Cardiac septum (tissue), 1 donor: ENCODE measurements around the gene NEK9. TPM values are rescaled to one million over a fixed set of nuclear protein-coding genes. Genes with fewer than 3 reads are reported as not detected.
"Not testable (repeated sequence)": the region's sequence is repeated elsewhere in the genome, so short reads cannot be mapped to it uniquely, and the experiment has no call there.

Experiments used
- DNase-seq: peaks from one replicate; pipeline ENCODE4 v3.0.0-alpha.2; 2020; ENCODE audit warnings: low spot score
- intact Hi-C: fragments of 100-400 bp; cut with DNase I; formaldehyde crosslinking; loops from one replicate; pipeline ENCODE4 v1.14.0; 2022
- total RNA-seq: library from RNA; stranded (reverse); fragmentation: NEBNext Ultra II Directional; extraction: Animal tissue kit (Norgen Biotek cat#: 25700); gene quantifications from one replicate; pipeline ENCODE4 v1.2.1, GENCODE V29; 2021
- donor health status: DM: no; HTN: no; CAD: no.

The NEK9 gene
- total RNA-seq, 1 donor from 2014 or later = 115 TPM

DNA sequence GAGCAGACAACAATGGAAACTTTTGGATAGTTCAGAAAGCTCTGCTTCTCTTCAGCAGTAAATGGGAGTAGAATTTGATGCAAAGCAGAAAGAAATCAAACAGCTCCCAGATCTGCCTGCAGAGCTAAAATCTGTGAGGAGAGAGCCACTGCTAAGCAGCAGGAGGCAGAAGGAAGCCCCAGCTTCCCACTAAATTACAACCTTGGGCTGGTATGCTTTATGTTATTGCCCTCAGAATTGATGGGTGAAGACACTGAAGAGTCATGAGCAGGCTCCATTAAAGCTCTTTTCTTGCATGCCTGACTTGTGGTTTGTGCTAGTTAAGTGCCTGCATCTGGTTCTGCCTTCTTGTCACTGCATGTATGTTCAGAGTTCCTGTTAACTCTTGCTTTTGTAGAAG is 49.1 kb downstream of the NEK9 start:
- intact Hi-C loops = no loop called here
- DNase-seq = no peak

DNA sequence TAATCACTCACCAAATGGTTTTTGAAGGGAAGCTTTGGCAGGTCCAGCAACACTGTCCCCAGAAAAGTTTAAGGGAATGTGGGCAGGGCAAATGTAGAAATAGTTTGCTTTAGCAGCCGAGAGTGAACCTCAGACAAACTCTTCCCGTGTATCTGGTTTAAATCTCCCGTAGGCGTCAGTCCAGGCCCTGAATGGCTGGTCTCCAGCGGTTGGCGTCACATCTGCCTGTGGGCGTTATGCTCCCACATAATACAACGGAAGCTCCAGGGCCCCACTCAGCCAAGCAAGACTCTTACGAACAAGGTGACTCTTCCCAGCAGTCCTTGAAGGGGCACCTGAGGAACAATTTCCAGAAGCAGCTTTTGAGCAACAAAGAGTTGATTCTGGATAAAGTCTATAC is 56.5 kb downstream of the NEK9 start:
- no peak for DNase-seq
- intact Hi-C loops = loop anchor here (5.0 kb wide), 1 partner anchor 148 kb away; the partner anchor contains the start of gene RPS6KL1

DNA sequence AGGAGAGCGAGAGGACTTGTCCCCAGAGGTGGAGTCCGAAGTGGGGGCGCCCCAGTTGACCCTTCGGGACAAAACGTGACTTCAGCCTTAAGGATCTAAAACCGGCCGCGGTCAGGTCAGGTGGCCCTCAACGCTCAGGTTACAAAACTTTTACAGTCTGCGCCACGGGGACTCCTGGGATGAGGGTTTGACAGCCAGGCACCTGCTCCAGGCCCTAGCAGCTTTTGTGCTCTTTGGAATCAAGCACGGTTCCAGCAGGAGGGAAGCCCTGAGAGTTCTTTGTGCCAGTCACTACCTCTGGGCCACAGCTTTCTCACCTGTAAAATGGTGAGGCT is 57.1 kb downstream of the NEK9 start:
- DNase-seq = no peak
- intact Hi-C loops = loop anchor here (5.0 kb wide), 2 partner anchors 67 to 147 kb away; partner anchors contain the start of genes EIF2B2 and RPS6KL1

DNA sequence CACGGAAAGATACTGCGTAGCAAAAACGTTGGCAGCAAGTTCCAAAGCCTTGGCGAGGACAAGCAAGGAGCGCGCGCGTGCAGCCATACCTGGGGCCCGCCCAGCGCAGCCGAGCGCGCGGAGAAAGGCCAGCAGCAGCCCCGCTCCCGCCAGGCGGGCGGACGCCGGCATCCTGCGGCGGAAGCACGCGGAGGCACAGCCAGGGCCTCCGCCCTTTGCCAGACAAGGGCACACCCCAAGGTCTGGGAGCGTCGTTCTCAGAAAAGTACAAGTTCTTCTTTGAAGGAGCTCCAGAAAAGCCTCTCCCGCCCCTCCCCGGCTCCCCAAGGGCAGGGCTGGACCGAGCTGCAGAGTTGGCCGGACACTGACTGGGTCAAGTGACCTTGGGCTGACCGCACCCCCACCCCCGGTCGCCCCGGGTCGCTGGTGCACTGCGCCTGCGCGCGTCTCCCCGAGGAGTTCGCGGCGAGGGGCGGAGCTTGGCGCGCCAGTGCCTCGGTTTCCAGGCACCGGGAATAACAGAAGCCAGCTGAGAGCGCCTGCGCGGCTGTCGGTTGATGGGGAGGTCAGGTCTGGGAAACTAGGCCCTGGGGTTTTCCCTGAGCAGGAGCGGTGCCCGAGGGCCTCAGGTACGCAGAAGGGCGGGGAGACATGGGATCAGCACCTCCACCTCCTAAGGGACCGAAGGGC is 57.6 kb downstream of the NEK9 start, which contains the start of gene ZC2HC1C:
ZC2HC1C (plus strand) TSS at position 521 of the 690 bp plus-strand sequence. CDS start 933 bp downstream, outside the sequence.
- intact Hi-C loops = loop anchor here (5.0 kb wide), 1 partner anchor 67 kb away; the partner anchor contains the start of gene EIF2B2
- peak; percentile 98 for DNase-seq

DNA sequence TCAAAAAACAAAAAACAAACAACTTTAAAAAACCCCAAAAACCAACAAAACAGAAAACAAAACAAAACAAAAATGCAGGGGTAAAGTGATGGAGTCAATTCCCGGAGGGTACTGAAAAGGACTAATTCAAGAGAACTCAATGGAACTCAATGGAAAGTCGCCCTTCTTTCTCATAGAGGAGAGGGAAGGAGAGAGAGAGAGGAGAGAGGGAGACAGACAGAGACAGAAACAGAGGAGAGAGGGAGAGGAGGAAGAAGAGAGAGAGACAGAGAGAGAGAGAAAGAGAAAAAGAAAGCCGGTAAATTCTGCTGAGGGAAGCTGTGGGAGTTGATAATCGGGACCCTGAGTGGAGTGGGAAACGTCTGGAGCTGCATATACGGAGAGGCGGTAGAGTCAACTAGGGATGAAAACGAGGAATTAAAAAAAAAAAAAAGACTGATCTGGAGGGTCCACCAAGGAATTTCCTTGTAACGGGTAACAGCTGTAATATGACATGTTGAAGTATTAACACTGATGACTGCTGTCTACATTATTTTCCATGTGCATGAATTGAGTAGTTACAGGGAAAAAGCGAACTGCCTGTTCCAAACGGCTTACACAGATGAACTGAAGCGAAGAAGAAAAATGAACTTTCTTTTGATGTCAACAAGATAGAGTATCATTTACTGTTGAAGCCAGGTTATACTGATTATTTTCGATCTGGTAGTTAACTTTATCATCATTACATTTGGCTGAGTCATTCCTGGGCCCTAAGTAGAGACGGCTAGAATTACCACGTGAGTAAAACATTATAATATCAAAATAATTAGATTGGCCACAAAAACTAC is 58.3 kb downstream of the NEK9 start:
- intact Hi-C loops = loop anchor here (5.0 kb wide), 1 partner anchor 66 kb away; the partner anchor contains the start of gene EIF2B2
- DNase-seq = no peak

DNA sequence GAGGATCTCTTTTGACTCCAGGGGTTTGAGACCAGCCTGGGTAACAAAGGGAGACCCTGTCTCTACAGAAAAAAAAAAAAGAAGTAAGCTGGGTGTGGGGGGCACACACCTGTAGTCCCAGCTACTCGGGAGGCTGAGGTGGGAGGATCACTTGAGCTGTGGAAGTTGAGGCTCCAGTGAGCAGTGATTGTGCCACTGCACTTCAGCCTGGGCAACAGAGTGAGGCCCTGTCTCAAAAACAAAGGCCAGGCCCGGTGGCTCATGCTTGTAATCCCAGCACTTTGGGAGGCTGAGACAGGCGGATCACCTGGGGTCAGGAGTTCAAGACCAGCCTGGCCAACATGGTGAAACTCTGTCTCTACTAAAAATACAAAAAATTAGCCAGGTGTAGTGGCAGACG is 59.1 kb downstream of the NEK9 start:
- intact Hi-C loops = loop anchor here (5.0 kb wide), 1 partner anchor 65 kb away; the partner anchor contains the start of gene EIF2B2
- not testable (repeated sequence) for DNase-seq

DNA sequence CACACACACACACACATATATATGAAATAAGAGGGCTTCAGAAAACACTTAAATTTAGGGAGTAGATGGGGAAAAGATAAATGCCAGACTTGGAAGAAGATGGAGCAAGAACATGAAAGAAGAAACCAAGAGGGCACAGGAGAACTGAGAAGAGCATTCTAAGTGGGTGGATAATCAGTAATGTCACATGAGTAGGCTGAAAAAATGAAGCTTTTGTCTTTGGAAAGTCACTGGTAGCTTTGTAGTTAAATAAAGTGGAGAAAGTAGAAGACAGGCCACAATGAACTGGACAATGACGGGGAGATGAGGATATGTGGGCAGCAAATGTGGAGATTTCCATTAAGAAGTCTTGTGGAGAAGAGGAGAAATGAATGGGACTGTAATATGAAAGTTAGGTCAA is 59.6 kb downstream of the NEK9 start:
- intact Hi-C loops = loop anchor here (5.0 kb wide), 1 partner anchor 65 kb away; the partner anchor contains the start of gene EIF2B2
- DNase-seq = no peak

DNA sequence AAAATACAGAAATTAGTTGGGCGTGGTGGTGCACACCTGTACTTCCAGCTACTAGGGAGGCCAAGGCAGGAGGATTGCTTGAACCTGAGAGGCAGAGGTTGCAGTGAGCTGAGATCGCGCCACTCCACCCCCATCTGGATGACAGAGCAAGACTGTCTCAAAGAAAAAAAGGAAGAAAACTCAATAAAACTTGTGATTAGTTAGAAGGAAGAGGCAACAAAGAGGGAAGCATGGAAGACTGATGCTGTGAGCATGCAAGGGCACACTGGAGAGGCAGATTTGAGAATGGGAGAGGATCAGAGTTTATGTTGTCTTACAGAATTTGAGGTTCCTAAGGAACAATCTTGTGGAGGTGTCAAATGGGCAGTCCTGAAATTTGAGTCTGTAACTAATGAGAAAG is 60.2 kb downstream of the NEK9 start:
- intact Hi-C loops = loop anchor here (5.0 kb wide), 1 partner anchor 64 kb away; the partner anchor contains the start of gene EIF2B2
- DNase-seq = no peak

DNA sequence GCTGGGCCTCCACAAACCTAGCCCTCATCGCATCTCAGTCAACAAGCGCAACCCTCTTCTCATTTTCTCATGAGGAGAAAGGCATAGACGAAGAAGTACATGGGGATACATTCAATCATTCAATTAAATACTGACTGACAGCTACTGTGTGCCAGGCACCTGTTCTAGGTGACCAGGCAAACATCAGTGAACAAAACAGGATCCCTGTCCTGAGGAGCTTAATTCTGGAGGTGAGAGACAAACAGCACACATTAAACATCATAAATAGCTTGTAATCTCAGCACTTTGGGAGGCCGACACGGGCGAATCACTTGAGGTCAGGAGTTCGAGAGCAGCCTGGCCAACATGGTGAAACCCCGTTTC is 62.7 kb downstream of the NEK9 start:
- intact Hi-C loops = no loop called here
- DNase-seq = no peak

DNA sequence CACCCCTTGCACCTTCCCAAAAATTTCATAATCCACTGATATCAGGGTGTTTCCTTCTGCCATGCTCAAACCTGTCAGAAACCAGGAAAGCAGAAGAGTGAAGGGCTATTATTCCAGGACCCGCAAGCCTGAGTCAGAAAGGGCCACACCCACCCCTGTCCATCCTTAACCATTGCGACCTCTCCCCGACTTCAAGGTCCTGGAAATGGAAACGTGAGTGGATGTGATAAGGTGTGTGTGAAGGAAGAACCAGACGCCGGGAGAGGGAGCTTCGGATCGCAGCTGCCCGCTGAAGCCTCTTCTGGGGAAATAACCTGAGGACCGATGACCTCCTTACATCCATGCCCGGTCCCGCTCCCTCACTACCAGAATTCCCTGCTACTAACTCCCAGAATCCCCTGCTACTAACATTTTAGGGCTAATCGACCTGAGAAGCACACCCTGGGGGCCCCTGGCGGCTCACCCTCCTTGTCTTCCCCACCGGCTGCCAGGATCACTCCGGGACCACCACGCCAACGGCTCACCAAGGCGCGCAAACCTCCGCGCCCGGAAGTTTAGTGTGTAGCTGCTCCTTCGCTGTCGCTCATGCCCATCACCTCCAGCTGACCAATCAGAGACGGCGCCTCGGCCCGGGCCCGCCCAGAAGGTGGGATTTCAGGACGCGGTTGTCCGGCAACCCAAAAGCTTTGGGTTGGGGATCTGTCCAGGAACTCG is 63.2 kb downstream of the NEK9 start, which contains the start of gene ACYP1:
ACYP1 (minus strand) TSS at position 534 of the 714 bp plus-strand sequence; CDS start at position 63, 471 bp downstream.
- DNase-seq = peak; percentile 97
- intact Hi-C loops = no loop called here

DNA sequence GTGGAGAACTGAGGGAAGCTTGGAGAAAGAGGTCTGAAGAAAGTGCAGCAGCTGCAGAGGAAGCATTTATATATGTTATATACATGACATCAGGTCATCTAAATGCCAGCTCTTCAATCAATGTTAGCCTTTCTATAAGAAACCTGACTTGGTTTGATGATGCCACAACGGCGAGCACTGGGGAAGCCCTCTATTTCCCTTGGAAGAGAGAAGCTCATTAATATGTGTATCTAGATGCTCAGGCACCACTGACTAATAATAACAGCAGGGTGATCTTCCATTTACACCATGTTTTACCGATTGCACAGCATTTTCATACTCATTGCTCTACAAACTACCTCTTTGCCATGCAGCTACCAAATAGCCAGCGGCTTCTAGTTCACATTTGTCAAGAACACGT is 63.8 kb downstream of the NEK9 start:
- no peak for DNase-seq
- intact Hi-C loops = no loop called here

DNA sequence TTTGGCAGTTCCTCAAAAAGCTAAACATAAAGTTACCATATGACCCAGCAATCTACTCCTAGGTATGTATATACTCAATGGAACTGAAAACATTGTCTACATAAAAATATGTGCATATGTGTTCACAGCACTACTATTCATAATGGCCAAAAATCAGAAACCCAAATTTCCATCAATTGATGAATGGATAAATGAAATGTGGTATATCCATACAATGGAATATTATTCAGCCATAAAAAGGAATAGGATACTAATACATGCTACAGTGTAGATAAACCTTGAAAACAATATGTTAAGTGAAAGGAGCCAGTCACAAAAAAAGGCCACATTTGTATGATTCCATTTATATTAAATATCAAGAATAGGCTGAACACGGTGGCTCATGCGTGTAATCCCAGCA is 66.4 kb downstream of the NEK9 start:
- DNase-seq = no peak
- intact Hi-C loops = no loop called here

DNA sequence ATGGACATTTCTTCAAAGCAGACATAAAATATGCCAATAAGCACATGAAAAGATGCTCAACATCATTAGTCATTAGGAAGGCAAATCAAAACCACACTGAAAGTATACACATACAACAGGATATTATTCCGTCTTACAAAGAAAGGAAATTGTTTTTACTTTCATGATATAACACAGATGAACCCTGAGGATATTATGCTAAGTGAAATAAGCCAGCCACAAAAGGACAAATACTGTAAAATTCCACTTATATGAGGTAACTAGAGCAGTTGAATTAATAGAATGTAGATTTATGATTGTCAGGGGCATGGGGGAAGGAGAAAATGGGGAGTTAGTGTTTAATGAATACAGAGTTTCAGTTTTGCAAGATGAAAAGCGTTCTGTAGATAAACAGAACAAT is 67.2 kb downstream of the NEK9 start:
- intact Hi-C loops = no loop called here
- DNase-seq = no peak

DNA sequence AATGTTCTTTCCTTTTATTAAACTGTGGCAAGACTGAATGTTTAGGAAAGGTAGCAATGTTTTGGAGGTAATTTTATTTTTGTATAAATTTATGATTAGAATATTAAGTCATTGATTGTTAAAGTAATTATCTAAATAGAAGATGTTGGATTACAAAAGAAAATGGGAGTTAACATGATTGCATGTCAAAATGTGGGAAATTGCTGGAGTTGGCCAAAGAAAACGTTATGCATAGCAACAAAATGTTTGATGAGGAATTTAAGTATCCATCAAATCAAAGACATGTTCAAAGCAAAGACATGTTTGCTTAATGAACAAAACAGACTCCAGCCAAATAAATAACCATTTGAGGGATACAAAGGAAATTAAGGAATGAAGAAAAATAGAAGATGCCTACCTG is 72.4 kb downstream of the NEK9 start:
- intact Hi-C loops = no loop called here
- no peak for DNase-seq

DNA sequence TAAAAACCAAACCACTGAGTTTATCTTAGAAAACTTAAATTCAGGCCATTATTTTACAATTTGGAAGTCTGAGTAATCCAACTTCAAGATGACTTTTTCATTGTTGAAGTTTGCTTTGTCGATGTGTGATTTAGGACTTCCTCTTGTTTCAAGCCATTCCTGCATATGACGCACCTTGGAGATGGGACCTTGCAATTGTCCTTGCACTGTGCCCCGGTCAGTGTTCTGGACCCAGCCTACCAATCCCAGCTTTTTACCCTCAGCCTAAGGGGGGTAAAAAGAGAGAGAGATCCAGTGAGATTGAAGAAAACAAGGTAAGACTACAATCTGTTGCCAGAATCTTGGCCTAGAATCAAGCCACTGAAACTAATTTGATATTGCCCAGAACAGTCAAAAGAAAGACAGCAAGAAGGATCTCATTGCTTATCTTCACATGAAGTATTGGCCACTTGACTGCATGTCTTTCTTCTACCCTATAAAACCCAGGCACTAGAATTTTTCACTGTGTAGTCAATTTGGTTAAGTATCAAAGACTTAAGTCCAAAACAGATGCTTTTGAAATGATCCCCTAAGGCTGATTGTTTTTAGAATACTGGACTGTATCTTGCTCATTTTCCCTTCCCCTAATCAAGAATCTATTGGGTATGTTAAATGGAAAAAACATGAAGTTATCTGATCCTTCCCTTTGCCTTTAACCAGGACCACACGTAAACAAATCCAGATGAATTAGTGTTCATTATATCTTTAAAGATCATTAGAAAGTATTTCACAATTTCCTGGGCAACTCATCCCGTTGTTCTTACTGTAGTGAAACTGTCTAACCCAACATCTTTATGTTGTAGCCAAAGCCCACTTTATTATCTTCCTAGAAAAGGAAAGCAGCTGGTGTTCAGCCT is 73.2 kb downstream of the NEK9 start:
- DNase-seq = no peak
- intact Hi-C loops = no loop called here

DNA sequence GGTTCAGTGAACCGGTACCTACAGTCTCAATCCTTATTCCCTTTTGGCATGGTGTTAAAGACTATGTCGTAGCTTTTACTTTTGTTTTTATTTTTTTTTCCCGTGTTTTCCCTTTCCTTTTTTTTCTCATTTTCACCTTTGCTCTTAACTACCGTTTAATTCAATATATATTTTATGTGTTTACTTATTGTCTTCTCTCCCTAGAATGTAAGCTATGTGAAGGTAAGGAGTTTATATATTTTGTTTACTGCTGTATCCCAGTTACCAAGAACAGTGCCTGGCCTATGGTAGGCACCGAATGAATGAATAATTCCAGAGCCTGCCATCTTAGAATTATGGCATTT is 75.3 kb downstream of the NEK9 start:
- intact Hi-C loops = no loop called here

DNA sequence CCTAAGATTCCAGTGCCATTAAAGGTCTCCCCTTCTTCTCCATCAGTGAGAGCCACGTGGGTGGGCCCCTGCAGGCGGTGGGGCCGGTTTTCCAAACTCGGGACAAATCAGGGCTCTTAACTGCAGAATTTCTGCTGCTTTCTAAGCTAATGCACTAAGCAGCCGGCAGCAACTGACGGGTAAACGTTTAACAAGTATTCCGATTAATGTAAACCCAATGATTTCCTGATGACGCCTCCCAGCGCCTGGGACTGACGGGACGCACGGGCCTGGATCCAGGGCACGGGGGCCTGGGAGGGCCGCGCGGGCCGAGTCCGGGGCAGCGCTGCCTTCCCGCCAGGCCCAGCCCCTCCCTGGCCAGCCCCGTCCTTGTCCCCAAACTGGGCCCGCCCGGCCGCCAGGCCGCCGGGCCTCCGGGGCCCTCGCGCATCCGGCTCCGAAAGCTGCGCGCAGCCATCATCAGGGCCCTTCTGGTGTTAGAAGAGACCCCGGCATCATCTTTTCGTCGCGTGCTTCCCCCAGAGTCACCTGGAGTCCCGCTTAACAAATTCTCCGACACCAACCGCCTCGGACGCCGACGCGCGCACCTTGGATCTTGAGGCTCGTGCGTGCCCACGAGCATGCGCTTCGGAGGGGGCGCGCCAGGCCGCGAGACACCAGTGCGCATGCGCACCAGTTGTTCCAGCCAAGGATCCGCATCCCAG is 75.8 kb downstream of the NEK9 start, which contains the start of gene MLH3:
MLH3 (minus strand) TSS at position 616 of the 704 bp plus-strand sequence. CDS start 1,812 bp downstream, outside the sequence.
- intact Hi-C loops = no loop called here

More for the DNA sequence above, 75.3 kb downstream of the NEK9 start:
- no peak for DNase-seq

DNA sequence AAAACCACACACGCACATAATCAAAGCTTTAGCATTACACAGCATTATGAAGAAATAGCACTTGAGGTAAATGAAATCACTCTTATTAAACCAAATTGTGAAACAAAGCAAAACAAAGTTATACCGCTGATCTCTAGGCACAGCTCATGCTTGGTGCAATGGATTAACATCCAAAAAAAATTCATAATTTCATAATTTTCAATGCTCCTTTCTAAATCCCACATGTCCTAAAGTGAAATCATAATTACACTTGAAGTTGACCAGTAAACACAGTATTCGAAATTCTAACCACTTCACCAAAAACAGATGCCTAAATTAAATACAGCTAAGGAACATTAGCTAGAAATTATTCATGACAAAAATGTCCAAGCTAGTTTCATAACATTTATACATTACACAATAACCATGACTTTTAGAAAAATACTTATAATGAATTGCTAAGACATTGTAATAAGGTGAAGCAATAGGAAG is 77.1 kb downstream of the NEK9 start:
- DNase-seq = no peak
- intact Hi-C loops = no loop called here

More for the DNA sequence above, 75.8 kb downstream of the NEK9 start, which contains the start of gene MLH3:
- peak; percentile 89 for DNase-seq
